HepG2 (cell line): ENCODE measurements around the gene TSHZ1. TPM values are rescaled to one million over a fixed set of nuclear protein-coding genes. Genes with fewer than 3 reads are reported as not detected.

ENCODE experiments used
- CREB1 ChIP-seq, 2 experiments: fragments of 450-650 bp in 1 of 2; IDR thresholded peaks; 2 replicates each; pipeline ENCODE4 v1.6.1; 2016 to 2017; ENCODE audit warnings: control low read depth in 1 of 2, mild to moderate bottlenecking in 1 of 2, missing compliant biosample characterization in 1 of 2, missing genetic modification characterization in 1 of 2
- HNF1A ChIP-seq, 2 experiments: sonication (generic) in 1 of 2; formaldehyde crosslinking in 1 of 2; IDR thresholded peaks; 2 replicates each; pipeline versions ENCODE4 v1.4.0 to v1.6.1; 2016 to 2020; ENCODE audit warnings: borderline replicate concordance in 1 of 2, low read depth in 1 of 2, mild to moderate bottlenecking in 1 of 2, missing genetic modification reagents in 1 of 2
- PAF1 ChIP-seq: IDR thresholded peaks from 2 replicates; pipeline ENCODE4 v1.6.1; 2016; ENCODE audit warnings: missing genetic modification reagents, missing compliant biosample characterization
- ZBTB46 ChIP-seq: sonication (generic); formaldehyde crosslinking; IDR thresholded peaks from 2 replicates; pipeline ENCODE4 v1.4.0; 2020; ENCODE audit warnings: mild to moderate bottlenecking, missing genetic modification reagents, borderline replicate concordance
- ZNF33A ChIP-seq: sonication (generic); formaldehyde crosslinking; IDR thresholded peaks from 2 replicates; pipeline ENCODE4 v1.5.1; 2020; ENCODE audit warnings: missing genetic modification reagents, mild to moderate bottlenecking, moderate library complexity, borderline replicate concordance
- polyA plus RNA-seq, 8 experiments: library from polyadenylated mRNA; depleted of rRNA in 3 of 8; stranded (reverse) in 7 of 8; unstranded in 1 of 8; fragments of >200 nt; fragmentation: Illumina TruSeq in 4 of 8; extraction: Trizol in 4 of 8; gene quantifications; 2 replicates each; pipeline versions ENCODE4 v1.2.1 to v1.2.3, GENCODE V29; 2011 to 2016; ENCODE audit warnings: low read depth in 4 of 8, missing spikeins in 1 of 8, mixed read lengths in 1 of 8; ENCODE audit not compliant: insufficient read depth in 1 of 8
- total RNA-seq, 5 experiments: library from RNA; depleted of rRNA; stranded (reverse); fragments of >200 nt; fragmentation: Illumina TruSeq; extraction: Trizol; gene quantifications; 2 replicates each; pipeline ENCODE4 v1.2.3, GENCODE V29; 2016; ENCODE audit warnings: low read depth in 1 of 5
- TF ChIP-seq, protein P1 (sequence below): sonication (generic); formaldehyde crosslinking; IDR thresholded peaks from 2 replicates; pipeline ENCODE4 v1.5.1; 2020; ENCODE audit warnings: mild to moderate bottlenecking, missing genetic modification reagents, moderate library complexity
- TF ChIP-seq, protein P2 (sequence below): sonication (generic); formaldehyde crosslinking; IDR thresholded peaks from 2 replicates; pipeline ENCODE4 v1.4.0; 2020; ENCODE audit warnings: missing genetic modification reagents
- TF ChIP-seq, protein P3 (sequence below): sonication (generic); formaldehyde crosslinking; IDR thresholded peaks from 2 replicates; pipeline ENCODE4 v1.8.0; 2022; ENCODE audit warnings: low read depth, missing genetic modification reagents

TSHZ1 gene
- total and polyA plus RNA-seq, 2 of the 13 experiments (the other 11 are each of a cell fraction or from before 2014, with no cell fraction given) = 2.5 to 2.7 TPM

- no peak for TF ChIP-seq PAF1 (CRISPR knock-in tag)
- no peak for TF ChIP-seq ZBTB46 (CRISPR knock-in tag)
- no peak for TF ChIP-seq HNF1A (IDR thresholded peaks at IDR 0.05; ENCODE audit: low read depth)
- no peak for TF ChIP-seq HNF1A (CRISPR knock-in tag; IDR thresholded peaks at IDR 0.05; ENCODE audit: borderline replicate concordance)
- TF ChIP-seq, protein P1, sequence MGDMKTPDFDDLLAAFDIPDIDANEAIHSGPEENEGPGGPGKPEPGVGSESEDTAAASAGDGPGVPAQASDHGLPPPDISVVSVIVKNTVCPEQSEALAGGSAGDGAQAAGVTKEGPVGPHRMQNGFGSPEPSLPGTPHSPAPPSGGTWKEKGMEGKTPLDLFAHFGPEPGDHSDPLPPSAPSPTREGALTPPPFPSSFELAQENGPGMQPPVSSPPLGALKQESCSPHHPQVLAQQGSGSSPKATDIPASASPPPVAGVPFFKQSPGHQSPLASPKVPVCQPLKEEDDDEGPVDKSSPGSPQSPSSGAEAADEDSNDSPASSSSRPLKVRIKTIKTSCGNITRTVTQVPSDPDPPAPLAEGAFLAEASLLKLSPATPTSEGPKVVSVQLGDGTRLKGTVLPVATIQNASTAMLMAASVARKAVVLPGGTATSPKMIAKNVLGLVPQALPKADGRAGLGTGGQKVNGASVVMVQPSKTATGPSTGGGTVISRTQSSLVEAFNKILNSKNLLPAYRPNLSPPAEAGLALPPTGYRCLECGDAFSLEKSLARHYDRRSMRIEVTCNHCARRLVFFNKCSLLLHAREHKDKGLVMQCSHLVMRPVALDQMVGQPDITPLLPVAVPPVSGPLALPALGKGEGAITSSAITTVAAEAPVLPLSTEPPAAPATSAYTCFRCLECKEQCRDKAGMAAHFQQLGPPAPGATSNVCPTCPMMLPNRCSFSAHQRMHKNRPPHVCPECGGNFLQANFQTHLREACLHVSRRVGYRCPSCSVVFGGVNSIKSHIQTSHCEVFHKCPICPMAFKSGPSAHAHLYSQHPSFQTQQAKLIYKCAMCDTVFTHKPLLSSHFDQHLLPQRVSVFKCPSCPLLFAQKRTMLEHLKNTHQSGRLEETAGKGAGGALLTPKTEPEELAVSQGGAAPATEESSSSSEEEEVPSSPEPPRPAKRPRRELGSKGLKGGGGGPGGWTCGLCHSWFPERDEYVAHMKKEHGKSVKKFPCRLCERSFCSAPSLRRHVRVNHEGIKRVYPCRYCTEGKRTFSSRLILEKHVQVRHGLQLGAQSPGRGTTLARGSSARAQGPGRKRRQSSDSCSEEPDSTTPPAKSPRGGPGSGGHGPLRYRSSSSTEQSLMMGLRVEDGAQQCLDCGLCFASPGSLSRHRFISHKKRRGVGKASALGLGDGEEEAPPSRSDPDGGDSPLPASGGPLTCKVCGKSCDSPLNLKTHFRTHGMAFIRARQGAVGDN = peak; percentile 71
- TF ChIP-seq, protein P2, sequence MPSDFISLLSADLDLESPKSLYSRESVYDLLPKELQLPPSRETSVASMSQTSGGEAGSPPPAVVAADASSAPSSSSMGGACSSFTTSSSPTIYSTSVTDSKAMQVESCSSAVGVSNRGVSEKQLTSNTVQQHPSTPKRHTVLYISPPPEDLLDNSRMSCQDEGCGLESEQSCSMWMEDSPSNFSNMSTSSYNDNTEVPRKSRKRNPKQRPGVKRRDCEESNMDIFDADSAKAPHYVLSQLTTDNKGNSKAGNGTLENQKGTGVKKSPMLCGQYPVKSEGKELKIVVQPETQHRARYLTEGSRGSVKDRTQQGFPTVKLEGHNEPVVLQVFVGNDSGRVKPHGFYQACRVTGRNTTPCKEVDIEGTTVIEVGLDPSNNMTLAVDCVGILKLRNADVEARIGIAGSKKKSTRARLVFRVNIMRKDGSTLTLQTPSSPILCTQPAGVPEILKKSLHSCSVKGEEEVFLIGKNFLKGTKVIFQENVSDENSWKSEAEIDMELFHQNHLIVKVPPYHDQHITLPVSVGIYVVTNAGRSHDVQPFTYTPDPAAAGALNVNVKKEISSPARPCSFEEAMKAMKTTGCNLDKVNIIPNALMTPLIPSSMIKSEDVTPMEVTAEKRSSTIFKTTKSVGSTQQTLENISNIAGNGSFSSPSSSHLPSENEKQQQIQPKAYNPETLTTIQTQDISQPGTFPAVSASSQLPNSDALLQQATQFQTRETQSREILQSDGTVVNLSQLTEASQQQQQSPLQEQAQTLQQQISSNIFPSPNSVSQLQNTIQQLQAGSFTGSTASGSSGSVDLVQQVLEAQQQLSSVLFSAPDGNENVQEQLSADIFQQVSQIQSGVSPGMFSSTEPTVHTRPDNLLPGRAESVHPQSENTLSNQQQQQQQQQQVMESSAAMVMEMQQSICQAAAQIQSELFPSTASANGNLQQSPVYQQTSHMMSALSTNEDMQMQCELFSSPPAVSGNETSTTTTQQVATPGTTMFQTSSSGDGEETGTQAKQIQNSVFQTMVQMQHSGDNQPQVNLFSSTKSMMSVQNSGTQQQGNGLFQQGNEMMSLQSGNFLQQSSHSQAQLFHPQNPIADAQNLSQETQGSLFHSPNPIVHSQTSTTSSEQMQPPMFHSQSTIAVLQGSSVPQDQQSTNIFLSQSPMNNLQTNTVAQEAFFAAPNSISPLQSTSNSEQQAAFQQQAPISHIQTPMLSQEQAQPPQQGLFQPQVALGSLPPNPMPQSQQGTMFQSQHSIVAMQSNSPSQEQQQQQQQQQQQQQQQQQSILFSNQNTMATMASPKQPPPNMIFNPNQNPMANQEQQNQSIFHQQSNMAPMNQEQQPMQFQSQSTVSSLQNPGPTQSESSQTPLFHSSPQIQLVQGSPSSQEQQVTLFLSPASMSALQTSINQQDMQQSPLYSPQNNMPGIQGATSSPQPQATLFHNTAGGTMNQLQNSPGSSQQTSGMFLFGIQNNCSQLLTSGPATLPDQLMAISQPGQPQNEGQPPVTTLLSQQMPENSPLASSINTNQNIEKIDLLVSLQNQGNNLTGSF (CRISPR knock-in tag) = no peak
- no peak for TF ChIP-seq ZNF33A (CRISPR knock-in tag)
- no peak for TF ChIP-seq CREB1 (IDR thresholded peaks at IDR 0.05)
- TF ChIP-seq CREB1 (CRISPR knock-in tag; IDR thresholded peaks at IDR 0.05) = no peak
- TF ChIP-seq, protein P3, sequence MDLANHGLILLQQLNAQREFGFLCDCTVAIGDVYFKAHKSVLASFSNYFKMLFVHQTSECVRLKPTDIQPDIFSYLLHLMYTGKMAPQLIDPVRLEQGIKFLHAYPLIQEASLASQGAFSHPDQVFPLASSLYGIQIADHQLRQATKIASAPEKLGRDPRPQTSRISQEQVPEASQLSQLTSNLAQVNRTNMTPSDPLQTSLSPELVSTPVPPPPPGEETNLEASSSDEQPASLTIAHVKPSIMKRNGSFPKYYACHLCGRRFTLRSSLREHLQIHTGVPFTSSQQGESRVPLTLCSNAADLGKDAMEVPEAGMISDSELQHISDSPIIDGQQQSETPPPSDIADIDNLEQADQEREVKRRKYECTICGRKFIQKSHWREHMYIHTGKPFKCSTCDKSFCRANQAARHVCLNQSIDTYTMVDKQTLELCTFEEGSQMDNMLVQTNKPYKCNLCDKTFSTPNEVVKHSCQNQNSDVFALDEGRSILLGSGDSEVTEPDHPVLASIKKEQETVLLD (CRISPR knock-in tag) = no peak
Observed at GRCh38 chr18:75211953-75212750, 1.6 kb downstream of the TSHZ1 start (continued).
